Parathyroid adenoma (tissue), 2 donors: Measurements from ENCODE around the gene ARX.

Experiments used
- H2AFZ ChIP-seq: fragments of 300-600 bp; sonication (generic); one replicate; pipeline ENCODE4 v1.7.0; 2017; ENCODE audit warnings: antibody characterized with exemption, mild to moderate bottlenecking
- H3K27ac ChIP-seq: fragments of 300-600 bp; sonication (generic); one replicate; pipeline ENCODE4 v1.7.0; 2017
- H3K27me3 ChIP-seq: fragments of 300-600 bp; sonication (generic); one replicate; pipeline ENCODE4 v1.7.0; 2017; ENCODE audit warnings: low read length; ENCODE audit not compliant: control insufficient read depth, insufficient read depth
- H3K36me3 ChIP-seq: fragments of 300-600 bp; sonication (generic); one replicate; pipeline ENCODE4 v1.7.0; 2017; ENCODE audit warnings: low read length; ENCODE audit not compliant: control insufficient read depth, insufficient read depth
- H3K4me1 ChIP-seq: fragments of 300-600 bp; sonication (generic); one replicate; pipeline ENCODE4 v1.7.0; 2017; ENCODE audit warnings: control low read depth
- H3K4me2 ChIP-seq: fragments of 300-600 bp; sonication (generic); one replicate; pipeline ENCODE4 v1.7.0; 2017; ENCODE audit warnings: low read length
- H3K4me3 ChIP-seq: fragments of 300-600 bp; sonication (generic); one replicate; pipeline ENCODE4 v1.7.0; 2017; ENCODE audit warnings: low read depth, low read length
- H3K79me2 ChIP-seq: fragments of 300-600 bp; sonication (generic); one replicate; pipeline ENCODE4 v1.7.0; 2017; ENCODE audit warnings: control low read depth
- H3K9ac ChIP-seq: fragments of 300-600 bp; sonication (generic); one replicate; pipeline ENCODE4 v1.7.0; 2017; ENCODE audit warnings: mild to moderate bottlenecking
- H3K9me3 ChIP-seq: fragments of 300-600 bp; sonication (generic); one replicate; pipeline ENCODE4 v1.7.0; 2017; ENCODE audit warnings: low read length; ENCODE audit not compliant: control insufficient read depth
- CTCF ChIP-seq: fragments of 300-600 bp; sonication (generic); IDR thresholded peaks from one replicate; pipeline ENCODE4 v1.7.0; 2017; ENCODE audit warnings: antibody characterized with exemption, mild to moderate bottlenecking
- donor health status: primary hyperparathyroidism.

The ARX gene

GRCh38 chrX:24979081-24979480 lies 36.7 kb downstream of the ARX start:
- H3K27ac ChIP-seq, result no peak overlapping the region

GRCh38 chrX:24969812-24970211 lies 46.0 kb downstream of the ARX start:
- Histone ChIP-seq H3K9me3 (no peaks in the 10 kb centered on the region), H3K79me2 (no peaks in the 10 kb centered on the region), H3K4me1 (no peaks in the 10 kb centered on the region), H3K4me3 (no peak overlapping the region), H3K27ac (no peak overlapping the region), H2AFZ (no peak overlapping the region), H3K36me3 (no peaks in the 10 kb centered on the region), H3K4me2 (no peak overlapping the region), H3K9ac (no peak overlapping the region), H3K27me3 (no peaks in the 10 kb centered on the region)
- no peak for TF ChIP-seq CTCF

More at GRCh38 chrX:24979081-24979480, 36.7 kb downstream of the ARX start:
- H3K36me3 ChIP-seq, result no peaks in the 10 kb centered on the region
- no peaks in the 10 kb centered on the region for H3K27me3 ChIP-seq
- no peak overlapping the region for H3K9ac ChIP-seq
- no peak overlapping the region for H3K4me2 ChIP-seq
- no peaks in the 10 kb centered on the region for H3K9me3 ChIP-seq
- no peaks in the 10 kb centered on the region for H3K79me2 ChIP-seq
- H3K4me3 ChIP-seq, result no peak overlapping the region
- H2AFZ ChIP-seq, result no peak overlapping the region
- TF ChIP-seq CTCF, result no peak
- no peaks in the 10 kb centered on the region for H3K4me1 ChIP-seq

GRCh38 chrX:24965372-24965771 lies 50.4 kb downstream of the ARX start:
- Histone ChIP-seq H3K9ac (no peak overlapping the region), H3K9me3 (no peaks in the 10 kb centered on the region), H3K4me3 (no peak overlapping the region), H3K4me2 (no peak overlapping the region), H3K27ac (no peak overlapping the region), H2AFZ (no peak overlapping the region), H3K36me3 (no peaks in the 10 kb centered on the region), H3K4me1 (no peaks in the 10 kb centered on the region), H3K79me2 (no peaks in the 10 kb centered on the region), H3K27me3 (no peaks in the 10 kb centered on the region)
- no peak for TF ChIP-seq CTCF

- H3K27me3 ChIP-seq, result no peaks in the 10 kb centered on the region
- H3K4me2 ChIP-seq, result no peak overlapping the region
- no peak overlapping the region for H3K4me3 ChIP-seq
- TF ChIP-seq CTCF, result no peak
- H3K4me1 ChIP-seq, result no peaks in the 10 kb centered on the region
- no peak overlapping the region for H3K27ac ChIP-seq
- no peaks in the 10 kb centered on the region for H3K9me3 ChIP-seq
- H2AFZ ChIP-seq, result no peak overlapping the region
- H3K79me2 ChIP-seq, result no peaks in the 10 kb centered on the region
- H3K9ac ChIP-seq, result no peak overlapping the region
- H3K36me3 ChIP-seq, result no peaks in the 10 kb centered on the region
Observed at GRCh38 chrX:24963823-24964222, 51.9 kb downstream of the ARX start.

GRCh38 chrX:24961809-24962208 lies 54.0 kb downstream of the ARX start:
- Histone ChIP-seq H3K9me3 (no peaks in the 10 kb centered on the region), H3K9ac (no peak overlapping the region)
- TF ChIP-seq CTCF, result no peak

More at GRCh38 chrX:24961809-24962208, 54.0 kb downstream of the ARX start:
- Histone ChIP-seq H3K4me2 (no peak overlapping the region), H3K4me1 (no peaks in the 10 kb centered on the region), H3K79me2 (no peaks in the 10 kb centered on the region), H3K27me3 (no peaks in the 10 kb centered on the region), H3K4me3 (no peak overlapping the region), H3K27ac (no peak overlapping the region), H2AFZ (no peak overlapping the region), H3K36me3 (no peaks in the 10 kb centered on the region)
